HL-60 (cell line): ENCODE measurements around the gene ADCY5.

ENCODE experiments used
- CTCF ChIP-seq: IDR thresholded peaks from one replicate; pipeline ENCODE4 v1.5.1; 2011; ENCODE audit warnings: low read length, control low read depth, inconsistent platforms; ENCODE audit not compliant: insufficient read depth
- REST ChIP-seq: IDR thresholded peaks from 2 replicates; pipeline ENCODE4 v1.6.1; 2012; ENCODE audit warnings: low read depth; ENCODE audit not compliant: insufficient replicate concordance

- no peak for TF ChIP-seq CTCF
- no peak for TF ChIP-seq REST
Observed at GRCh38 chr3:123442125-123442524, 6.8 kb downstream of the ADCY5 start.
